ENCODE results near the gene PITHD1.

DNA sequence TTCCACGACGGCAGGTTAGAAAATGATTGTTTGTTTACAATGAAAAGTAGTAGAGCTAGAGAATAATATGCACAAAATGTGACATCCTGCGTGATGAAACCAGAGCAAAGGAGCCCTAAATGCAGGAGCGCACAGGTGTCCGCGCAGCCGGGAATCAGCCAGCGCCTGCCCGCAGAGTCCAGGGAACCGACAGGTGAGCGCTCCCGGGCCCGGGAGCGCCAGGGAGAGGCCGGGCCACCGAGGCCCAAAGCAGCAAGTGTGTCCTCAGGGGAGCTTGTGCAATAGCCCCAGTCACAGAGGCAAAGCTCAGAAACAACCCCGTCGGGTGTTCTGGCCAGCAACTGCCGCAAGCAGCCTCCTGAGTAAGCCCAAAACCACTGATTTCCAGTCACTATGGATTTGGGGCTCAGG is 23.1 kb downstream of the PITHD1 start:
- TF ChIP-seq POLR2AphosphoS5 (IDR thresholded peaks at IDR 0.05; ENCODE audit: borderline replicate concordance, low read depth, low read length), result no peak
- TF ChIP-seq EZH2 (IDR thresholded peaks at IDR 0.05), result no peak
- TF ChIP-seq FOXP2 (optimal IDR thresholded peaks at IDR 0.05; ENCODE audit: control extremely low read depth, extremely low read length, insufficient read depth), result no peak
